Endothelial cell of hepatic sinusoid (primary cell): ENCODE results near the gene ENKUR.
"Not testable (repeated sequence)": the region's sequence is repeated elsewhere in the genome, so short reads cannot be mapped to it uniquely, and the experiment has no call there.

Source experiments
- in situ Hi-C: cut with HindIII; loops from 2 replicates; pipeline ENCODE4 v1.10.0; 2017; ENCODE audit warnings: low sequenced_read_pairs

The ENKUR gene

DNA sequence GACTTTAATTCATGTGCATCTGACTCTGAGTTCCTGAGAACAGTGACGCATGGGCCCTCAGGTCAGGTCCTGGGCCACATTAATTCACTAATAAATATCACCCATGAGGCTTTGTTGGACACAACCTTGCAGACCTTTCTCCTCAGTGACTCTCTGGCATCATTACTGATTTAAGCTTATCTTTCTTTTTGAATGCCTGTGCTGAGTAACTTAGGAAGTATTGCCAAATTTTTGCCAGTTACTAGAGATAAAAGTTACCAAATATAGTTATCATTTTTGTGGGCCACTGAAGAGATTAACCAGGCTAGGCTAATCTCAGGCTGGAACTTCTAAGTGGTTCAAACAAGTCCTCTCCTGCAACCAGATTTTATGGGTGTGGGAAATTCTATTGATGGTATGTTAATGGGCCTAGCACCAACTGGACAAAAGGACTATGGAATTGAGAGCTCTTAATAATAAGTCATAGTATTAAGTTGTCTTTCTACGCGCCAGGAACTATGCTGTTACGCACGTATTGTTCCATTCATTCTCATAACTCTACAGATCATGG is 34.7 kb downstream of the ENKUR start:
- in situ Hi-C loops = loop anchor here (10.0 kb wide), 1 partner anchor 526 kb away; no protein-coding TSS in a partner anchor

DNA sequence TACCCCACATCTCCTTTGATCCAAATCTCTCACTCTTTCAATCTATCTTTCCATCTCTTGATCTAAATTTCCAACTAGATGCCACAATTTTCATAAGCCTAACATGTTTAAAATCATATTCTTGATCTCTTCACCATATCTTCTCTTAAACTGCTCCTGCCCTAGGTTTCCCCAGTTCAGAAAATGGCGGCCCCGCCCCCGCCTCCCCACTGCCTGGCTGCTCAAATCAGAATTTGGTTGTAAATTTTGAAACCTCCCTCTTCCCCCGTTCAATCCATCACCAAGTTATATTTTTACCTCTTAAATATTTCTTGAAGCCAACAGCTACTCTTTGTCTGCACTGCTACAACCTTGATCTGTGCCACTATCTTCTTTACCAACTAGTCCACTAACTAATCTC is 36.3 kb downstream of the ENKUR start:
- in situ Hi-C loops = loop anchor here (10.0 kb wide), 1 partner anchor 525 kb away; no protein-coding TSS in a partner anchor

DNA sequence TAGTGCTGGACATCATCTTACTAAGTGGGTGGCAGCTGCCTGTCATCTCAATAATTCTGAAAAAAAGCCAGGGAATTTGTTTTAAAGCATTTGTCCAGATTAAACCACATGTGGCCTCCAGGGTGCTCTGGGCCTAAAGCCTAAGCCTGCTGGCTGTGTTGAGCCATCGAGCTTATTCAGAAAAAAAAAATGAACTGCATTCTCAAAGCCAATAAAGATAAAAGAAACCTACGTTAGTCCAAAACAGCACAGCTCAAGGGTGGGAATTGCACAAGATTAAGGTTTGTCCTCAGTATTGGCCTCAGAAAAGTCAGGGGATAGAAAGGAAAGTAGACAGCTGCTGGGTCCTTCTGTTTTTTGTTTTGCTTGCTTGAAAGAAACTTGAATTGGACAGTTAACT is 41.0 kb downstream of the ENKUR start:
- in situ Hi-C loops = no loop called here

DNA sequence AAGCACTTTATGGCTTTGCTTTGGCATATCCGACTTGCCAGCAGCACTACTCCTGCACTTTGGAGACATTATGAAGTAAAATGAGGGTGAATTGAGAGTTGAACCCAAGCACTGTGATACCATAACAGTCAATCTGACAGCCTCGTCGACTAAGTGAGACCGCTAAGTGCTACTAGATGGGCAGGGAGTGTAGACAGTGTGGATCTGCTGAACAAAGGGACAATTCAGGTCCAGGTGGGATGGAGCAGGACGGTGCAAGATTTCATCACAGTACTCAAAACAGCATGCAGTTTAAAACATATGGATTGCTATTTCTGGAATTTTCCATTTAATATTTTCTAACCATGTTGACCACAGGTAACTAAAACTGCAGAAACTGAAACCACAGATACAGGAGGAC is 42.8 kb downstream of the ENKUR start:
- in situ Hi-C loops = no loop called here

DNA sequence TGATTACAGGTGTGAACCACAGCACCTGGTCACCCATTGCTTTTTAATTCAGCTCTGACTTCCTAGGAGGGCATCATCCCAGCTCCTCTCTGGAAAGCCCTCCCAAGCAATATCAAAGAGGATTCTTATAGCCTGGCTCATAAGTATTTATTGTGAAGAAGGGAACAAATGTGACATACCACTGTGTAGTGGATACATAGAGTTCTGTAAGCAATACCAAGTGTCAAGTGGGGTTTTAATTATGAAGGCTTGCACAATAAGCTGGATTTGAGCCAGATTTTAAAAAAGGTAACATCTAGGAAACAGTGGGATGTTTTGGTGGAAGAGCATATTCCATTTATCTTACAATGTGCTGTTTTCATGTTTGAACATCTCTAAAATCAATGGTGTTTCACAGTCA is 44.6 kb downstream of the ENKUR start:
- in situ Hi-C loops = no loop called here

DNA sequence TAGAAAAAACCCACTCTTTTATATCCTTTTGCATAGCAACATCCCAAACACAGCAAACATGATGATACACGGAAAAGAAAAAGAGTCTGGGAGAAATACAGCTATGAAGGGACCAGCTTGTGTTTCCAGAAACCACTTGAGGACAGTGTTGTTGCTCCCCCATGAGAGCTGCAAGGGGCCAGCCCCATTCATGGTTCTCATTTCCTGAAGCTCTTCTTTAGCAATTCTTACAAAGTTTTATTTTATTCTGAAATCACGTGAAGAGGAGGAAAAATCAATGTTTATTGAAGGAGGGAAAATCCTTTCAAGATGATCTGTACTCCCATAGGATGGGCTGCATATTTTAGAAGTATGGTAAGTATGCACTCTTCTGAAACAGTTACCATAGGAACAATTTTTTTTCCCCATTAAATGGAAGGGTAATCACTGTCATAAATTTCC is 46.1 kb downstream of the ENKUR start:
- in situ Hi-C loops = loop anchor here (10.0 kb wide), 2 partner anchors 45 to 125 kb away; partner anchors contain the start of genes ENKUR and THNSL1

DNA sequence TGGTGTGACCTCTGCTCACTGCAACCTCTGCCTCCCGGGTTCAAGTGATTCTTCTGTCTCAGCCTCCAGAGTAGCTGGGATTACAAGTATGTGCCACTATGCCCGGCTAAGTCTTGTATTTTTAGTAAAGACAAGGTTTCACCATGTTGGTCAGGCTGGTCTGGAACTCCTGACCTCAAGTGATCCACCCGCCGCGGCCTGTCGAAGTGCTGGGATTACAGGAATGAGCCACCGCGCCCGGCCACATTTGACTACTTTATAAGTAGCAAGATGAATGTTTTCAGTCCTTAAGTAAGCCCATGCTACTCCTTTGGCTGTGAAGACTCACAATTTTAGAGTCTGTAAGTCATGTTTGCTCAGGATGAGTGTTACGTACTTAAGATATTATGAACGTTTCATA is 47.0 kb downstream of the ENKUR start:
- in situ Hi-C loops = loop anchor here (10.0 kb wide), 2 partner anchors 46 to 124 kb away; partner anchors contain the start of genes ENKUR and THNSL1

DNA sequence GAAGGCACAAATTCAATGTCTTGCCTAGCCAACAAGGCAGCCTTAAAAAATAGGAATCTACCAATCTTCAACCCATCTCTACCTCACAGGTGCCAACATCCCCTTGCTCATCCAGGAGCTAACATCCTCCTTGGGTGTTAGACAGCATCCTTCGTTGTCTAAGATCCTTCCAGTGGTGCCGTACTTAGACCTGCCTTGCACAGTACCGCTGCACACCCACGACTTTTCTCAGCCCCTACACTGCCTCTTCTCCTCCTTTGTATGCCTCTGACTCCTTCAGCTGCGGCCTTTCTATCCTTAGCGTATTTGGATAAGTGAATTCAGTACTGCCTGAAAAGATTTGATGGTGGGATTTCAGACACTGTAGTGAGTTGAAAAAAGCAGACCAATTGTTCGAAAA is 47.6 kb downstream of the ENKUR start:
- in situ Hi-C loops = loop anchor here (10.0 kb wide), 2 partner anchors 46 to 124 kb away; partner anchors contain the start of genes ENKUR and THNSL1

DNA sequence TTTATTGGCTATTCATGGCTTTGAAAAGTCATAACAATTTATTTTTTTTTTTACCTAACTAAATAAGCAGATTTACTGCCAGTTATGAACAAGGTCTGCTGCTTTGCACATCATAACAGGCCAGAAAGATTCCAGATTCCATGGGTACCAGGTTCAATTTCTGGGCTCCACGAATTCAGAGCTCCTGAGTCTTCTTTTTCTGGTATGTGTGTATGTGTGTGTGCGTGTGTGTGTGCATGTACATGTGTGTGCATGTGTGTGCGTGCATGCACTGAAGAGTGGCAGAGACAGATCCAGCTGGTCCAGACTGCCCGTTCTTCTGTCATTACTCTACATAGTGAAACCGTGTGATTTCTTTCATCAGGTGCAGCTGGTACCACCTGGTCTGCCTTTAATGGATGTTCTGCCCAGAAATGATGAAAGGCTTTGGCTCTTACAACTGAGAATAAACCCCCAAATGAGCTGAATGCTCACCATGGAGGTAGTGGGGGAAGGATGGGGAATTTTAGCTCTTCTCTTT is 48.9 kb downstream of the ENKUR start:
- in situ Hi-C loops = loop anchor here (10.0 kb wide), 2 partner anchors 48 to 122 kb away; partner anchors contain the start of genes ENKUR and THNSL1

DNA sequence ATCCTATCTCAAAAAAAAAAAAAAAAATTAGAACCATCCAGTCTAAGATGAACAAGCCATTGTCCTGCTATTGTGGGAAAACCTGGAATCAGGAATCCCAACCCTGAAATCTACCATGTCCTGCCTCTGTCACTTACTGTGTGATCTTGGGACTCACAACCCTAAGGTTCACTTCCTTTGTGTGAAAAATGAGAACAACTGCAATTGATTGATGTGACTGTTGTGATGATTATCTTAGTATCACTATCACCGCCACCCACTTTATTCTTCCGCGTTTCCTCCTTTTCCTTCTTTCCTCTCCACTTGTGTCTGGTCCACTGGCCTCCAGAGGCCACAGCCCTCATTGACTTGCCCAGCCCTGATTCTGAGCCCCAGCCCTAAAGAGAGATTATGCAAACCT is 50.9 kb downstream of the ENKUR start:
- in situ Hi-C loops = loop anchor here (10.0 kb wide), 2 partner anchors 50 to 120 kb away; partner anchors contain the start of genes ENKUR and THNSL1

DNA sequence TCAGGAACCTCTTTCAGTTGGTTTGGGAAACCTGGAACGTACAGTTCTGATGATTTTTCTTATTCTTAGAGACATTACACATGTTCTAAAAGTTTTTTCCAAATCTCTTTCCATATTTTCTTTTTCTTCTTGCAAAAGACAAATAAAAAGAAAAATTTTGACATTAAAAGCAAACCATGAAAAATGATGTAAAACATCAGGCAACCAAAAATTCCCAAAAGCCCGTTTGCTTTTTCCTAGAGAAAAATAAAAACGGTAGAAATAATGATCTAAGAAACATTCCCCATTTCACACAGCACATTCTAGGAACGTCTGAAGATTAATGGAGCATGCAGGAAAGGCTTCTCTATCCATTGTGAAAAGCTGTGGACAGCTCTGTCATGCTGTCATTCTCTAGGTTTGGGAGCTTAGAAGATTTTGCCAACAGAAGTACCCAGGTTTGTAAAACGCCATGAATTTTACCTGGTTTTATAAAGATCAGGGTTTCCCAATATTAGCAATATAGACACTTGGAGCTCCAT is 52.4 kb downstream of the ENKUR start:
- in situ Hi-C loops = loop anchor here (10.0 kb wide), 2 partner anchors 51 to 119 kb away; partner anchors contain the start of genes ENKUR and THNSL1

DNA sequence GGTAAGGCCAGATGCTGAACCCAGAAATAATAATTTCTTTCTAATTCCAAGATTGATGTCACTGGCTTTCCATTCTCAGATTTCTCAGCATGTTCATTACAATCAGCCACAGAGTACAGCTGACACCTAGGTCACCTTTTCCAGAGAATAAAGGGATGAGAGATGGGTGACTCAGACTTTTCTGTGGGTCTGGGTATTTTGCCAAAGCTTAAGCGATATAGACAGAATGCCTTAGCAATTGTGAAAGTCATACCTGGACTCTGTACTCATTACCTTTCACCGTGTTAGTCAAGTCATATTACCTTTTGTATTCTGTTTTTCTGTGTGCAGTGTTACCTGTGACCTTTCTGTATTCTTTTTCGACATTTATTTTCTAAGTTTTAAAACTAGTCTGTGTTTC is 53.0 kb downstream of the ENKUR start:
- in situ Hi-C loops = loop anchor here (10.0 kb wide), 2 partner anchors 52 to 118 kb away; partner anchors contain the start of genes ENKUR and THNSL1

DNA sequence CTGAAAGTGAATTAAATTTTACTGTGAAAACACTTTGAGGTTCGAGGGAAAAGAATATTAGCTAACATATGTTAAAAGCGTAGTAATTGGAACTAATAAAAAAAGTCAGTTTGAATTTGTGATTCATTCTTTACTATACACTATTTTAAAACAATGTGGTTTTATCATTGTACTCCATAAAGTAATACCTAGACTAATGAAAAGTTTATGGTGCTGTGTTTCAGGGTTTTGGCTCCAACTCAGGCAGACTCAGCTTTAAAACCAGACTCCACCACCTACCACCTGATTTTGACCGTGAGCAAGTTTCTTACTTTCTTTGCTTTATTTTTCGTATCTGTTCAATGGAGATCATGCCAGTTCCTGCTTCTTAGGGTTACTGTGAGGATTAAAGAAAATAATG is 54.4 kb downstream of the ENKUR start:
- in situ Hi-C loops = loop anchor here (10.0 kb wide), 2 partner anchors 53 to 117 kb away; partner anchors contain the start of genes ENKUR and THNSL1

DNA sequence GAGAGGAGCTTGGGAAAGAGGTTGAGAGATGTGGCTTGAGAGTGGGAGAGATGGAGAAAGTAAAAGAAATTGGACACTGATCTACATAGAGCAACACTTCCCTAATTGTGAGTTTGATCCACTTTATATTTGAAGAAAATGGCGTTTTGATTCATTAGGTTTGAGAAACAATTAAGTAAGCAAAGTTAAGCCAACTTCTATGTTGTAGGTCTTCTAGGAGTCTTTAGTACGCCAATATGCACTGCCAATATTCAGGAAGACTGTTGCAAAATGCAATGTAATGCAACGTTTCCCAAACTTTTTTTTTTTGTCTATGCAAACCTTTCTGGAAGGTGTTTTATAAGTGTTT is 56.6 kb downstream of the ENKUR start:
- in situ Hi-C loops = no loop called here

DNA sequence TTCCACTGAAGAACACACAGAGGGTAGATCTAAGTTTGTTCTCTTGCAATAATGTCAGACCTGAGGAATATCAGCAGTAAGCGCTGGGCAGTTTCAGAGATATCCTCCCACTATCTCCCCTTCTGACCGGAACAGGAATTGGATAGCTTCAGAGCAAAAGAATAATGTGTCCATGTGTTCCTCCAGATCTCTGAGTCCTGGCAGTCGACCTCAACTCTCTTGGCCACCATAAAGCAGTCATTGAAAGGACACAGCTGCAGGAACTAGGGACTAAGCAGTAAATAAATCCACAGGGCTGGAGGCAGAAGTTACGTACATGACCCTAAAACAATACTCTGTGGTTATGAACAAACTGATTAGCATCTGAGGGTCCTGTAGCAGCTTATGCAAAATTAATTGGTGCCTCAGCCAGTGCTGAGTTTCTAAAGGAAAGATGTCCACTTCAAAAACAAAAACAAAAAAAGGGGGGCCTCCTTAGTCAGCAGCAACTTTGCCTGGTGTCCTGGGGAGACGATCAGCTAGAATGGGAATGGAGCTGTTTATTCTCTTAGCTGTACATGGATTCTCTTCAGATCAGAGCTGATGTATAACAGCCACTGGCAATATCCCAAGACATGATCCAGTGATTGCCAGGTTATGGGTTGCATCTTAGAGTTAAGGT is 57.1 kb downstream of the ENKUR start:
- in situ Hi-C loops = no loop called here

DNA sequence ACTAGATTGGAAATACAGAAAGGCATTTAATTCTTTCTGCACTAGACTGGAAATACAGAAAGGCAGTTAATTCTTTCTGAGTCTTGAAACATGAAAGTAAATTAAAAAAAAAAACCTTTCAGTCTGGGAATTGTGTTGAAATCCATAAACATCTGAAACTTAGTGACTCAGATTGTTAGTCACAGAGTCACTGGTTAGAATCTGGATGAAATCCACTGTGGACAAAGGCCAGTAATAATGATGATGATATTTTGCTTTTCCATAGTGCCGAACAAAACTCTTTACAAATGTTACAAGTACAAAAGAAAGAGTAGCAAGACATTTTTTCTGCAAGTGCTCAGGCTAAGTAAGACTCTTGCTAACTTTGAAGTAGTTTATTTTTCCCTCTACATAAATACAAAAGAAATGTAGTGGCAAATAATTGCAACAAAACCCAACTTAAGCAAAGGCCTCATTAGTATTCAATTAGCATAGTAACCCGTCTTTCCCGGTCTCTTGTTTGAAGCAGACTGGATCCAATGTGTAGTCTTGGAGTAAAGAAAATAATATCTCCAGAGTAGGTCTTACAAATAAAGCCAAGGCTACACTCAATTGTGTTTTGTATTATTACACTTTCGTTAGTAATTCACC is 57.8 kb downstream of the ENKUR start:
- in situ Hi-C loops = no loop called here

DNA sequence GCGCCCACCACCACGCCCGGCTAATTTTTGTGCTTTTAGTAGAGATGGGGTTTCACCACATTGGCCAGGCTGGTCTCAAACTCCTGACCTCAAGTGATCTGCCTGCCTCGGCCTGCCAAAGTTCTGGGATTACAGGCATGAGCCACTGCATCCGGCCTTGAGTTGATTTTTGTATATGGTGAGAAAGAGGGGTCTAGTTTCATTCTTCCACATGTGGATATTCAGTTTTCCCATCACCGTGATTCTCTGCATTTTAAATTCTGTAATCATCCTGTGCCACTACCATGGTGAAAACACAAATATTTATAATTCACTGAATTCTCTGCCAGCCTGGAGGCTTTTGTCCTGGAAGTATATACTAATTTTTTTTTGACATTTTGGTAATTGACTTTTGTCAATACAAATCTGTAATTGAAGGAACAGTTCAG is 58.3 kb downstream of the ENKUR start:
- in situ Hi-C loops = not testable (repeated sequence)

DNA sequence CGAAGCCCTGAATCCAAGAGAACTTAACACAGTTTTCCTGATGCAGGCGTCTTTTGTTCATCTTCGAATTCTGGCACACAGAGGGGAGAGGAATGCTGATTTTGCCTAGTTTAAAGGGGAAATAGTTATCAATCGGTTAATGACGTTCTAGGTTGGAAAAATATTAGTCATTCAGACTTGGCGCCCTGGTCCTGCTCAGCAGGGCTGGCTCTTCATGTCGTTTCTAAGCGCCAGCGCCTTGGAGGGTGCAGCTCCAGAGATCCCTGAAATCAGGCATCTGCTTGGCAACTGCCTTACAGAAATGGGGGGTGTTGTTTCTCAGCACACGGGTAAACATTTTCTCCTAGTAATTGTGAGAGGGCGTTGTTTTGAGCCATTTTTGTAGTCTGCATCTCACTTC is 62.3 kb downstream of the ENKUR start:
- in situ Hi-C loops = no loop called here

DNA sequence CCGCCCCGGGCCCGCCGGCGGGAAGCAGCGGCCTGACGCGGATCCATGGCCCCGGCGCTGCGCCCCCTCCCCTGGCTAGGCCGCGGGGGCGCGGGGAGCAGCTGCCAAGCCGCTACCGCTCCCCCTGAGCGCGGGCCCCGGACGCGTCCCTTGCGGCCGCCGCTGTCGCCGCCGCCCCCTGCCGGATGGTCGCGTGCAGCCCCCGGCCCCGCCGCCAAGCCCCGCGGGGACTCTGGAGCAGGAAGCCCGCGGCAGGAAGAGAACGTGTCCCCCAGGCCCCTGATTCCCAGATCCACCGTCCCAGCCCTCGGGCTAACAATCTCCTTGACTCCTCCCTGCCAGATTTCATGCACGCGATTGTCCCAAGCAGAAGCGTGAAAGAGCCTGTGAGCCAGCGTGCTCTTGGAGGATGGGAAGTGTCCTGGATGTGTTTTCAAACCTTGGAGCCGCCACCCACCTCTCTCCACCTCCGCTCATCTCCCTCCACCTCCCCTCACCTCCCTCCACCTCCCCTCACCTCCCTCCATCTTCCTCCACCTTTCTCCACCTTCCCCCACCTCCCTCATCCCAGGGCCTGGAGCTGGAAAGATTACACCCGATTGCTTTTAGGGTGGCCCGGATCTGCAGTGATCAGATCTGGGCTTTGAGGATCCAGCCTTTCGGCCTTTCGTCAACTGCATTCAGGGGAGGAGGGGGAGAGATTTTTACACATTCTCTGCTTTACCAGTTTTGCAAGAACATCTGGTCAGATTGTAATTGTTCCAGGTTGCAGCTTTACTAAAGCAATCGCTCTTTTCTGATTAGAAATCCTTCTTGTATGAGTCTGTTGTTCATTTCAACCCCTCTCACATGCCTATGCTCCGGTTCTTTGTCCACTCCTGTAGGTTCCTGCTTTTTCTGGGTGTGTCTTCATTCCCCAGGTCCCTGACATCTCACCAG is 63.0 kb downstream of the ENKUR start:
- in situ Hi-C loops = no loop called here

DNA sequence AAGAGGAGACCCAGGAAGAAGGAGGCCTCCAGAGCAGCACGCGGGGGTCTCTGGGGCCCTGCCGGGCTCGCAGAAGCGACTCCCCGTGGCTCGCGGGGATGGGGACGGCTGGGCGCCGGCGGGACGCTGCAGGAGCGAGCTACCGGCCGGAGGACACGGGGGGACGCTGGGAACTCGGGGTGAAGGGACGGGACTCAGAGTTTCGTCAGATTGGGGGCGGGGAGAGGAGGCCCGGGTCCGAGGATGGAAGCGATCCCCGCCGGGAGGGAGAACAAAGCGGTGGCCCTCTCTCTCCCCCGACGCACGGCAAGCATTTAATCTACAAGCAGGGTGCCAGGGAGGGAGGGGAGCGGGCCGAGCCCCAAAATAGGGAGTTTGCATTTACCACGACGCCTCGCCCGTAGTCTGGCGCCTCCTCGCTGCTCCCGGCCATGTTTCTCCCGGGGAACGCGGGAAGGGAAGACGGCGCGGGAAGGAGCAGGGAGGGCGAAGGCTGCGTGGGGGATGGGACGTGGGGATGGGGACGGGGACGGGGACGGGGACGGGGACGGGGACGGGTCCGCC is 63.7 kb downstream of the ENKUR start, which contains the start of gene PRTFDC1:
PRTFDC1 (minus strand) TSS at position 464 of the 564 bp plus-strand sequence; CDS start at position 433, 31 bp downstream.
- in situ Hi-C loops = no loop called here
